GM12878 (cell line): ENCODE measurements around the gene FBXL17. TPM values are rescaled to one million over a fixed set of nuclear protein-coding genes. Genes with fewer than 3 reads are reported as not detected.

ENCODE experiments used
- ATAC-seq: fragments of 200-7000 bp; cut with Tn5 transposase; 3 replicates; pipeline ENCODE4 v1.9.1; 2020; ENCODE audit warnings: mild to moderate bottlenecking, moderate library complexity
- BruUV-seq: library from RNA; stranded (reverse); fragments of 400-500 nt; replicated peaks from 2 replicates; lab custom pipeline; 2021; lab: Mats Ljungman, UMichigan
- CTCF ChIA-PET: fragments of 300-600 bp; sonication (Branson Sonifier 250); formaldehyde crosslinking; extraction: SDS; loops from one replicate; lab custom pipeline; 2021; ENCODE audit warnings: inconsistent platforms; lab: Yijun Ruan, JAX
- POLR2A ChIA-PET: fragments of 350-600 bp; formaldehyde crosslinking; extraction: SDS; loops from one replicate; lab custom pipeline; 2021; ENCODE audit warnings: inconsistent platforms; lab: Charles Lee
- RAD21 ChIA-PET: fragments of 300-600 bp; sonication (Branson Sonifier 250); formaldehyde crosslinking; loops from one replicate; lab custom pipeline; 2023; ENCODE audit warnings: antibody characterized with exemption; ENCODE audit not compliant: unreplicated experiment; lab: Charles Lee
- SMC1A ChIA-PET: fragments of 300-600 bp; sonication (Branson Sonifier 250); formaldehyde crosslinking; loops from one replicate; lab custom pipeline; 2023; ENCODE audit not compliant: unreplicated experiment, uncharacterized antibody; lab: Charles Lee
- DNase-seq: peaks from one replicate; pipeline ENCODE4 v3.0.0-alpha.2; 2011; ENCODE audit warnings: low read depth, low spot score
- FAIRE-seq: peaks from 3 replicates; lab custom pipeline; 2011; peaks lifted over from hg19 to GRCh38; lab: Jason Lieb, UNC
- H2AFZ ChIP-seq: 2 replicates; pipeline ENCODE4 v1.6.0; 2011; ENCODE audit warnings: low read depth, low read length, control low read depth; ENCODE audit not compliant: control insufficient read depth
- H3K27ac ChIP-seq: 2 replicates; pipeline ENCODE4 v1.5.1; 2011; ENCODE audit warnings: control low read depth; ENCODE audit not compliant: control insufficient read depth, insufficient read depth
- H3K27me3 ChIP-seq, 2 experiments: replicated peaks in 1 of 2; 2 replicates each; pipeline versions ENCODE4 v1.6.0 to v1.6.1; 2011; ENCODE audit warnings: low read length in 1 of 2; ENCODE audit not compliant: control insufficient read depth in 2 of 2, insufficient read depth in 2 of 2
- H3K36me3 ChIP-seq, 2 experiments: 2 replicates each; pipeline ENCODE4 v1.5.1; 2011; ENCODE audit warnings: low read length in 1 of 2; ENCODE audit not compliant: control insufficient read depth in 2 of 2, insufficient read depth in 2 of 2
- H3K4me1 ChIP-seq: 2 replicates; pipeline ENCODE4 v1.6.1; 2011; ENCODE audit warnings: mild to moderate bottlenecking, low read length, moderate library complexity, mixed read lengths; ENCODE audit not compliant: control insufficient read depth, insufficient read depth
- H3K4me2 ChIP-seq: 2 replicates; pipeline ENCODE4 v1.6.0; 2011; ENCODE audit warnings: control low read depth; ENCODE audit not compliant: control insufficient read depth, insufficient read depth
- H3K4me3 ChIP-seq: fragments of 200-600 bp; sonication (generic); 2 replicates; pipeline ENCODE4 v1.5.1; 2016
- H3K79me2 ChIP-seq: 2 replicates; pipeline ENCODE4 v1.6.0; 2011; ENCODE audit warnings: low read length; ENCODE audit not compliant: control insufficient read depth, insufficient read depth
- H3K9ac ChIP-seq: 2 replicates; pipeline ENCODE4 v1.8.0; 2011; ENCODE audit warnings: low read length, control low read depth, mixed read lengths; ENCODE audit not compliant: control insufficient read depth, insufficient read depth
- H3K9me3 ChIP-seq: replicated peaks from 3 replicates; pipeline ENCODE4 v1.5.1; 2011; ENCODE audit warnings: mild to moderate bottlenecking, low read length; ENCODE audit not compliant: control insufficient read depth, insufficient read depth
- H4K20me1 ChIP-seq: 2 replicates; pipeline ENCODE4 v1.6.0; 2011; ENCODE audit not compliant: control insufficient read depth, insufficient read depth
- BACH1 ChIP-seq: fragments of 450-650 bp; IDR thresholded peaks from 2 replicates; pipeline ENCODE4 v1.6.1; 2017; ENCODE audit warnings: mild to moderate bottlenecking, borderline replicate concordance
- BCL3 ChIP-seq: IDR thresholded peaks from 2 replicates; pipeline ENCODE4 v1.6.1; 2011; ENCODE audit warnings: borderline replicate concordance, low read depth, mild to moderate bottlenecking, moderate library complexity, low read length; ENCODE audit not compliant: insufficient read depth, poor library complexity, severe bottlenecking
- EED ChIP-seq: sonication (generic); IDR thresholded peaks from 2 replicates; pipeline ENCODE4 v1.6.1; 2016; ENCODE audit warnings: antibody characterized with exemption, low read depth
- EP300 ChIP-seq, 2 experiments: fragments of 150-350 bp in 1 of 2; IDR thresholded peaks; 2 replicates each; pipeline ENCODE4 v1.6.1; 2011 to 2012; ENCODE audit warnings: low read depth in 2 of 2, low read length in 2 of 2, borderline replicate concordance in 1 of 2, improper control_type of control experiment in 1 of 2, inconsistent platforms in 1 of 2; ENCODE audit not compliant: control insufficient read depth in 1 of 2
- GATAD2B ChIP-seq: fragments of 450-650 bp; conservative IDR thresholded peaks from 2 replicates; pipeline ENCODE4 v1.6.1; 2017; ENCODE audit warnings: low read depth, mild to moderate bottlenecking, moderate library complexity
- HDAC6 ChIP-seq: fragments of 200-600 bp; sonication (generic); IDR thresholded peaks from one replicate; pipeline ENCODE4 v1.8.0; 2017; ENCODE audit warnings: antibody characterized with exemption; ENCODE audit not compliant: unreplicated experiment
- KDM1A ChIP-seq: fragments of 200-600 bp; sonication (generic); IDR thresholded peaks from 2 replicates; pipeline ENCODE4 v1.6.1; 2016; ENCODE audit warnings: borderline replicate concordance
- POLR2AphosphoS2 ChIP-seq: IDR thresholded peaks from 2 replicates; pipeline ENCODE4 v1.6.1; 2011; ENCODE audit warnings: low read depth, mild to moderate bottlenecking, low read length, improper control_type of control experiment, moderate library complexity
- SMAD1 ChIP-seq: fragments of 450-650 bp; IDR thresholded peaks from 2 replicates; pipeline ENCODE4 v1.6.1; 2018; ENCODE audit warnings: mild to moderate bottlenecking, low read depth; ENCODE audit not compliant: partially characterized antibody
- SMAD5 ChIP-seq: IDR thresholded peaks from 2 replicates; pipeline ENCODE4 v1.6.1; 2016; ENCODE audit warnings: antibody characterized with exemption, low read depth
- SP1 ChIP-seq: IDR thresholded peaks from one replicate; pipeline ENCODE4 v1.6.1; 2011; ENCODE audit warnings: low read depth, low read length
- ZBED1 ChIP-seq: IDR thresholded peaks from 2 replicates; pipeline ENCODE4 v1.6.1; 2016; ENCODE audit warnings: borderline replicate concordance
- ZNF207 ChIP-seq: fragments of 450-650 bp; IDR thresholded peaks from 2 replicates; pipeline ENCODE4 v1.6.1; 2014; ENCODE audit warnings: antibody characterized with exemption, mild to moderate bottlenecking, borderline replicate concordance
- ZNF24 ChIP-seq: fragments of 450-650 bp; IDR thresholded peaks from 2 replicates; pipeline ENCODE4 v1.6.1; 2017; ENCODE audit warnings: antibody characterized with exemption, mild to moderate bottlenecking
- WGBS: methylation state at CpG from one replicate; pipeline ENCODE4 v1.1.6; 2016; ENCODE audit warnings: low lambda C conversion rate; ENCODE audit not compliant: insufficient replicate concordance, insufficient coverage; ENCODE audit errors: missing lambda C conversion rate; 5-methylcytosine and 5-hydroxymethylcytosine counted together
- in situ Hi-C: fragments of 300-500 bp; cut with MboI; formaldehyde crosslinking; loops from 9 replicates; pipeline ENCODE4 v1.14.3; 2018; ENCODE audit warnings: mixed read lengths
- intact Hi-C: fragments of 100-400 bp; cut with micrococcal nuclease; formaldehyde crosslinking; loops from one replicate; pipeline ENCODE4 v1.14.2; 2022; ENCODE audit not compliant: unreplicated experiment
- polyA plus RNA-seq, 11 experiments: library from polyadenylated mRNA; depleted of rRNA in 4 of 11; unstranded in 6 of 11; stranded (reverse) in 5 of 11; fragments of >200 nt; fragmentation: Nextera tagmentation in 4 of 11; fragmentation: Illumina TruSeq in 1 of 11; extraction: Ambion mirVana in 4 of 11; extraction: Trizol in 1 of 11; gene quantifications; 1 replicate in 1 of 11; 2 replicates in 10 of 11; pipeline versions ENCODE4 v1.2.1 to v1.2.3, GENCODE V29; 2011 to 2016; ENCODE audit warnings: inconsistent platforms in 2 of 11, missing spikeins in 2 of 11, low read depth in 1 of 11
- total RNA-seq, 4 experiments: library from RNA; depleted of rRNA in 3 of 4; stranded (reverse); fragments of >200 nt in 3 of 4; fragmentation: Illumina TruSeq in 1 of 4; extraction: Trizol in 1 of 4; gene quantifications; 2 replicates each; pipeline versions ENCODE4 v1.2.1 to v1.2.3, GENCODE V29; 2013 to 2021

FBXL17 gene
- total and polyA plus RNA-seq, 10 of the 15 experiments (the other 5 are each of a cell fraction or from before 2014, with no cell fraction given) = 0.88 to 9.0 (median 4.4) TPM

GRCh38 chr5:108036482-108036881, 345.4 kb downstream of the FBXL17 start:
- CTCF ChIA-PET = no interaction called here
- H4K20me1 ChIP-seq = no peaks in the 10 kb centered on the region
- POLR2A ChIA-PET = no interaction called here

More at GRCh38 chr5:108036482-108036881, 345.4 kb downstream of the FBXL17 start:
- intact Hi-C loops (no loop called here), in situ Hi-C loops (no loop called here)
- Histone ChIP-seq H3K4me1 (no peaks in the 10 kb centered on the region), H2AFZ (no peak overlapping the region), H3K4me3 (no peak overlapping the region), H3K27ac (no peak overlapping the region), H3K4me2 (no peak overlapping the region), H3K9ac (no peak overlapping the region), H3K79me2 (no peaks in the 10 kb centered on the region), H3K36me3 (no peaks in the 10 kb centered on the region), H3K9me3 (no peaks in the 10 kb centered on the region), H3K27me3 (no peaks in the 10 kb centered on the region)
- SMC1A ChIA-PET = no interaction called here
- TF ChIP-seq ZNF207 = no peak
- no peak for TF ChIP-seq ZBED1
- TF ChIP-seq POLR2AphosphoS2 = no peak
- TF ChIP-seq SMAD1 = no peak
- no peak for TF ChIP-seq GATAD2B
- TF ChIP-seq BACH1 = no peak
- TF ChIP-seq ZNF24 = no peak
- TF ChIP-seq EED = no peak
- no peak for TF ChIP-seq HDAC6
- no peak for TF ChIP-seq BCL3
- no peak for TF ChIP-seq KDM1A
- TF ChIP-seq SP1 = no peak
- no peak for TF ChIP-seq SMAD5
- TF ChIP-seq EP300 (IDR thresholded peaks at IDR 0.05; ENCODE audit: borderline replicate concordance in 1 of 2, control insufficient read depth in 1 of 2, low read depth in 2 of 2, low read length in 2 of 2) = no peak
- FAIRE-seq (no peak), DNase-seq (no peak), ATAC-seq (no peak)
- WGBS = 68% methylated on average over 7 of the region's 7 CpGs
- BruUV-seq = no TSS peak
- RAD21 ChIA-PET = no interaction called here
